CD4-positive, alpha-beta memory T cell (primary cell): Measurements from ENCODE around the gene PTEN. TPM values are rescaled to one million over a fixed set of nuclear protein-coding genes. Genes with fewer than 3 reads are reported as not detected.
A peak's percentile ranks its signal among the peaks of the same experiment; 100 is the strongest.

ENCODE experiments used
- CTCF ChIA-PET: fragments of 350-600 bp; sonication (Branson Sonifier 250); formaldehyde crosslinking; loops from one replicate; lab custom pipeline; 2021; ENCODE audit warnings: inconsistent platforms; ENCODE audit not compliant: partially characterized antibody; lab: Charles Lee
- POLR2A ChIA-PET: fragments of 350-600 bp; sonication (Branson Sonifier 250); formaldehyde crosslinking; loops from one replicate; lab custom pipeline; 2021; ENCODE audit not compliant: partially characterized antibody; lab: Charles Lee
- DNase-seq, 5 donors: peaks; one replicate each; pipeline versions ENCODE4 v3.0.0 to v3.0.0-alpha.2; 2020 to 2022; ENCODE audit warnings: mixed read lengths in 1 of 5
- H3K27ac ChIP-seq: one replicate; pipeline ENCODE4 v1.7.0; 2013; ENCODE audit warnings: low read depth, low read length
- H3K27me3 ChIP-seq: 2 replicates; pipeline ENCODE4 v1.7.0; 2013; ENCODE audit warnings: mild to moderate bottlenecking, low read length, moderate library complexity; ENCODE audit not compliant: insufficient read depth
- H3K36me3 ChIP-seq: 2 replicates; pipeline ENCODE4 v1.7.0; 2013; ENCODE audit warnings: mild to moderate bottlenecking, low read length, moderate library complexity; ENCODE audit not compliant: insufficient read depth
- H3K4me1 ChIP-seq: 2 replicates; pipeline ENCODE4 v1.7.0; 2013; ENCODE audit warnings: mild to moderate bottlenecking, low read length, moderate library complexity; ENCODE audit not compliant: insufficient read depth
- H3K4me3 ChIP-seq, 2 donors: one replicate each; pipeline ENCODE4 v1.7.0; 2013; ENCODE audit warnings: low read length in 2 of 2, mild to moderate bottlenecking in 1 of 2
- H3K9me3 ChIP-seq, 2 donors: one replicate each; pipeline ENCODE4 v1.7.0; 2013; ENCODE audit warnings: low read length in 2 of 2, control low read depth in 1 of 2; ENCODE audit not compliant: control insufficient read depth in 1 of 2
- H3K27ac Mint-ChIP-seq, 7 donors: one replicate each; pipeline ENCODE4 v1.8.0; 2020 to 2021; ENCODE audit warnings: mixed read lengths in 7 of 7, mild to moderate bottlenecking in 6 of 7, inconsistent platforms in 3 of 7, moderate library complexity in 3 of 7
- H3K27me3 Mint-ChIP-seq, 2 donors: one replicate each; pipeline ENCODE4 v1.8.0; 2020 to 2021; ENCODE audit warnings: mixed read lengths in 2 of 2
- H3K36me3 Mint-ChIP-seq, 2 donors: one replicate each; pipeline ENCODE4 v1.8.0; 2020 to 2021; ENCODE audit warnings: mixed read lengths in 2 of 2, inconsistent platforms in 1 of 2, mild to moderate bottlenecking in 1 of 2
- H3K4me1 Mint-ChIP-seq, 4 donors: one replicate each; pipeline ENCODE4 v1.8.0; 2020 to 2021; ENCODE audit warnings: mixed read lengths in 4 of 4, mild to moderate bottlenecking in 1 of 4
- H3K4me3 Mint-ChIP-seq, 8 donors: one replicate each; pipeline ENCODE4 v1.8.0; 2020 to 2021; ENCODE audit warnings: mixed read lengths in 8 of 8, mild to moderate bottlenecking in 7 of 8, moderate library complexity in 6 of 8, inconsistent platforms in 3 of 8
- H3K9me3 Mint-ChIP-seq, 8 donors: one replicate each; pipeline ENCODE4 v1.8.0; 2020 to 2021; ENCODE audit warnings: mixed read lengths in 8 of 8, mild to moderate bottlenecking in 5 of 8, inconsistent platforms in 3 of 8, moderate library complexity in 1 of 8
- intact Hi-C: fragments of 100-400 bp; cut with micrococcal nuclease; formaldehyde crosslinking; loops from one replicate; pipeline ENCODE4 v1.15.1; 2023
- polyA plus RNA-seq, 2 donors: library from polyadenylated mRNA; unstranded; fragments of 300-500 nt; fragmentation: Illumina TruSeq; gene quantifications; one replicate each; pipeline ENCODE4 v1.2.3, GENCODE V29; 2021
- total RNA-seq, 2 experiments: library from RNA; stranded (reverse); gene quantifications; one replicate each; pipeline ENCODE4 v1.2.3, GENCODE V29; 2021

The PTEN gene
- total and polyA plus RNA-seq, 4 experiments from 2014 or later, result 25.1 to 84.8 (median 57.8) TPM

GRCh38 chr10:88012641-88013040, 149.2 kb downstream of the PTEN start:
- Histone ChIP-seq H3K9me3 (no peaks in the 10 kb centered on the region), H3K36me3 (no peaks in the 10 kb centered on the region), H3K4me3 (no peak overlapping the region), H3K27ac (no peak overlapping the region), H3K27me3 (no peaks in the 10 kb centered on the region), H3K4me1 (no peaks in the 10 kb centered on the region)
- ChIA-PET POLR2A (no interaction called here), CTCF (no interaction called here)
- Mint-ChIP-seq H3K27me3 (no peaks in the 10 kb centered on the region), H3K9me3 (peaks cover 0 to 5% (median 3%) of the 10 kb centered on the region in 8 donors), H3K4me1 (no peaks in the 10 kb centered on the region), H3K27ac (no peak overlapping the region), H3K4me3 (no peak overlapping the region), H3K36me3 (no peaks in the 10 kb centered on the region)
- no peak for DNase-seq
- intact Hi-C loops, result no loop called here

- Mint-ChIP-seq H3K9me3 (peaks cover 0 to 2% (median 0%) of the 10 kb centered on the region in 8 donors), H3K4me3 (no peak overlapping the region), H3K36me3 (peaks cover 0 to 5% of the 10 kb centered on the region in 2 donors), H3K4me1 (no peaks in the 10 kb centered on the region), H3K27me3 (no peaks in the 10 kb centered on the region), H3K27ac (no peak overlapping the region)
- Histone ChIP-seq H3K9me3 (no peaks in the 10 kb centered on the region), H3K27me3 (no peaks in the 10 kb centered on the region), H3K36me3 (no peaks in the 10 kb centered on the region), H3K4me1 (no peaks in the 10 kb centered on the region), H3K27ac (no peak overlapping the region), H3K4me3 (no peak overlapping the region)
- ChIA-PET CTCF (no interaction called here), POLR2A (no interaction called here)
- intact Hi-C loops, result no loop called here
- no peak for DNase-seq
Measured at GRCh38 chr10:88017781-88018180, 154.4 kb downstream of the PTEN start.

- Mint-ChIP-seq H3K9me3 (peaks cover 0 to 5% (median 0%) of the 10 kb centered on the region in 8 donors), H3K27me3 (no peaks in the 10 kb centered on the region), H3K4me3 (no peak overlapping the region), H3K27ac (peak overlapping the region in 1 of 7 donors; percentile 55), H3K4me1 (no peaks in the 10 kb centered on the region), H3K36me3 (peaks cover 0 to 10% of the 10 kb centered on the region in 2 donors)
- ChIA-PET CTCF (no interaction called here), POLR2A (no interaction called here)
- no peaks in the 10 kb centered on the region for H3K9me3 ChIP-seq
- no peak for DNase-seq
- no peak overlapping the region for H3K4me3 ChIP-seq
- H3K36me3 ChIP-seq, result no peaks in the 10 kb centered on the region
- H3K27ac ChIP-seq, result no peak overlapping the region
- H3K4me1 ChIP-seq, result no peaks in the 10 kb centered on the region
- intact Hi-C loops, result no loop called here
- no peaks in the 10 kb centered on the region for H3K27me3 ChIP-seq
Measured at GRCh38 chr10:88019753-88020152, 156.3 kb downstream of the PTEN start.

Other genes starting within 250 kb of the PTEN start
- under 1 TPM; 0.42 to 0.73 TPM for gene PAPSS2, start 203.7 kb upstream of the PTEN start, total RNA-seq
- gene PAPSS2, start 203.7 kb upstream of the PTEN start, polyA plus RNA-seq, result under 1 TPM; 0.15 to 0.20 TPM
- 10 to 100 TPM; 46.5 to 52.0 TPM for gene ATAD1, start 45.4 kb upstream of the PTEN start, total RNA-seq
- gene ATAD1, start 45.4 kb upstream of the PTEN start, polyA plus RNA-seq, result 10 to 100 TPM; 39.6 to 41.5 TPM
- gene KLLN, start 92 bp upstream of the PTEN start, total RNA-seq, result 1 to 10 TPM; 1.0 to 1.3 TPM
- under 1 TPM in 1 of 2 donors, not detected in 1; 0.09 TPM for gene KLLN, start 92 bp upstream of the PTEN start, polyA plus RNA-seq